Inflammatory macrophage treated with lipopolysaccharide for 1 hour (primary cell): ENCODE results near the gene EYA4.

Experiments
- DNase-seq, 2 donors: peaks; one replicate each; pipeline ENCODE4 v3.0.0-alpha.2; 2020 to 2022

Gene EYA4

GRCh38 chr6:133241086-133241900, at the start of gene EYA4:
EYA4 (plus strand) TSS chr6:133241357; CDS start chr6:133274781, 33,424 bp downstream.
- no peak for DNase-seq

DNA sequence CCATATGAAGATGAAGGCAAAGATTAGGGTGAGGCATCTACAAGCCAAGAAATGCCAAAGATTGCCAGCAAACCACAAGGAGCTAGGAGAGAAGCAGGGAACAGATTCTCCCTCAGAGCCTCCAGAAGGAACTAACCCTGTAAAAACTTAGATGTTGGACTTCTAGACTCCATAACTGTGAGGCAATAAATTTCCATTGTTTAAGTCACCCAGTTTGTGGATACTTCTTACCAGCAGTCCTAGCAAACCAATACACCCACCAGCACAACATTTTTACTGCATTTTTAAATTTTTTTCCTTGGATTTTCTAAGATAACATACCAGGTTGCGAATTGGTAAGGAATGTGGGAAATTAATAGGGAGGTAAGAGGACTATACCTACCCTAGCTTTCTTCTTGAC, 47.8 kb upstream of the EYA4 start:
- DNase-seq = no peak

DNA sequence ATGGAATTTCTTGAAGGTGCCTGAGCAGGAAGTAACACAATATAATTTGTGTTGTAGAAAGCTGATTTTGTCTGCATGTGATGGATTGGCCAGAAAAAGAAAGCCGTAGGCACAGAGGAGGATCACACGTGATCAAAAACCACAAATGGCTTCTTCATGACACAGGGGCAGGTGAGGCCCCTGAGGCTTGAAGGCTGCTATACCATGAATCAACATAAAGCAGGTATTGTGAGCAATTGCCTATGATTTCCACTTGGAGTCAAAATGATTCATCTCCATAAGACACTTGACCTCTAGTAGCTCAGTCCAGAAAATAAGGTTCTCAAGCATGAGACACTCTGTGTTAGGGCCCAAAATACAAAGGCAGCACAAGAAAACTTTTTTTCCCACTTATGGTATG, 42.4 kb upstream of the EYA4 start:
- DNase-seq = no peak

DNA sequence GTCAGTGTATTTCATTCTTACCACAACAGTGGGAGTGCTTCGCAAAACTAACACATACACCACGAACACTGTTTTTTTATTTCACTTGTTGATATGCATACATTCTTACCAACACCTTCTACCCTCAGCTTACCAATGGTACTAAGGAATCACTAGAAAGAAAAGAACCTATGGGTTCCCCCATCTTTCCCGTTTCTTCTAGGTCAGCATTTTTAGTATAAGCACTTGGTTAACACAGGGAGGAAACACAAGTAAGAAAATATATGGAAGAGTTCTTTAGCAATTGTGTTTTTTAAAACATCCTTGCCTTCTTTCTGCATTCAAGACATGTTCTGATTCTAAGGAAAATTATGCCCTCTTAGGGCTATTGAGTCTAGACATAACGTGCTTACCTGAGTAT, 39.9 kb upstream of the EYA4 start:
- DNase-seq = no peak

GRCh38 chr6:133202610-133203343, 38.4 kb upstream of the EYA4 start:
- DNase-seq = no peak

DNA sequence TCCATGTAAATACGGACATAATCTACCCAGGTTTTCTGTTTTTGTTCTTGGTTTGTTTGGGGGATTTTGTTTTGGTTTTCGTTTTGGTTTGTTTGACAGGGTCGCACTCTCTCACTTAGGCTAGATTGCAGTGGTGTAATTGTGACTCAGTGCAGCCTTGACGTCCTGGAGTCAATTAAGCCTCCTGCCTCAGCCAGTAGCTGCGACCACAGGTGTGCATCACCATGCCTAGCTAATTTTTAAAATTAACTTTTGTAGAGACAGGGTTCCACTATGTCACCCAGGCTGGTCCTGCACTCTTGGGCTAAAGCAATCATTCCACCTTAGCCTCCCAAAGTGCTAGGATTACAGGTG, 37.8 kb upstream of the EYA4 start:
- no peak for DNase-seq

GRCh38 chr6:133205304-133205703, 35.9 kb upstream of the EYA4 start:
- no peak for DNase-seq

- no peak for DNase-seq
Observed at GRCh38 chr6:133206942-133207341, 34.2 kb upstream of the EYA4 start.

GRCh38 chr6:133207754-133208153, 33.4 kb upstream of the EYA4 start:
- DNase-seq = no peak

DNA sequence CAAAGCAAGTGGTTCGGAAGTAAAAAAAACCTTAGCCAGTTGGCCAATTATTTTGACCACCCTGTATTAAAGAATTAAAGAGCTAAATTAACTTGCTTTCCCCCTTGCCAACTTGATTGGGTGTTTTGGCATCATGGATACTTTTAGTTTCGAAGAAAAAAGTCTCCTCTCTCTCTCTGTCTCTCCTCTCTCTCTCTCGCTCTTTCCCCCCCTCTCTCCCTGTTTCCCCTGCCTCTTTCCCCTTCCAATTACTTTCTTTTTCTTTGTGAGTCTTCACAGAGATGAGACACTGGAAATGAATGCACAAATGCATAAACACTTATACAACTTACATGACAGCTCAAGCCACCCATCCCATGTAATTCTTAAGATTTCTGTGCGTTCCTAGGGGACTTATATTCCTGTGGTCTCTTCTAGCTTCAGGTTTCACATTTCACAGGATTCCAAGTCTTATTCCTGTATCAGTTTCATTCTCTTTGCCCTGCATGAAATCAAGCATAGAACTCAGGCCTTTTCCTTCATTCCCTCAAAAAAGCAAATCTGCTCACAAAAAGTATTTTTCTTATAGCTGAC, 32.9 kb upstream of the EYA4 start:
- DNase-seq = no peak

GRCh38 chr6:133214267-133214666, 26.9 kb upstream of the EYA4 start:
- no peak for DNase-seq

GRCh38 chr6:133218852-133219251, 22.3 kb upstream of the EYA4 start:
- no peak for DNase-seq

DNA sequence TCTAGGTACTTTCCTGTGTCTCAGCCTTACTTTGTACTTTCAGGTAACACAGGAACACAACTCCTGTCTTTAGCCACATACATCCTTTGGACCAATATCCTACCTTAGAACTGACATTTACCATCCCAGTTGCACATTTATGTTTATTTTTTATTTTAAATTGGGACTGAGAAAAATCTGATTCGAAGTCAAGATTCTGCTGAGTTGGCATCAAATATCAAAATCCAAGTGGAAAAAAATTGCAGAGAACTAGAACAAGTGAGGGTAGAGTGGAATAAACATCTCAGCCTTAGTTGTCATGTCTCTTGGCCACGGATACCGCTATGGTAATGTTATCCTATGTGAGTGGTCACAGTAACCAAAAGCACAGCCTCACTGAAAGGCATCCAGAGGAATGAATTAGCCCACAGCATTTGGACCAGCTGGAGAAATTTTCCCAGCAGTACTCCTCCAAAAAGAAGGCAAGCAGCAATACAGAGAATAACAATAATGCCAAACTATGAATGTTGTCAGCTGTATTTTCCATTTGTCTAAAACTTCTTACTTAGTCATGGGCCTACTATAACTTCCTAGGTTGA, 17.6 kb upstream of the EYA4 start:
- no peak for DNase-seq

- DNase-seq = no peak
Observed at GRCh38 chr6:133225560-133225959, 15.6 kb upstream of the EYA4 start.

DNA sequence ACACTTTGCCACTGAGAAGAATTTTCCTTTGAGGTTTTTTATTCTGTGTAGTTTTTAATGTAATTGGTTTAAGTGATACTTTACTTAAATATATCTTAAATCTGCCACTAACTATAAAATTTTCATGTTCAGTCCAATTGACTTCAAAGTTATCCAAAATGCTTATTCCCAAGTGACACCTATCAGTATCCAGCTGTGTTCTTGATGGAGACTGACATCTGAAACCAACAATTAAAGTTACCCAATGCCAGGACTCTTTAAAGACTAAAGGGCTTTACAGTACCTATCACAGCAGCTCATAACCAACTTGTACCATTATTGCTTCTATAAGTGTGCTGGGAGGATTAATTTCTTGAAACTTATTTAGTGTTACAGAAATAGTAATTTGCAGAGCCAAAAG, 13.8 kb upstream of the EYA4 start:
- DNase-seq = no peak

GRCh38 chr6:133230052-133230451, 11.1 kb upstream of the EYA4 start:
- no peak for DNase-seq

GRCh38 chr6:133235221-133235620, 5.9 kb upstream of the EYA4 start:
- no peak for DNase-seq

- DNase-seq = no peak
Observed at GRCh38 chr6:133236932-133237331, 4.2 kb upstream of the EYA4 start.

DNA sequence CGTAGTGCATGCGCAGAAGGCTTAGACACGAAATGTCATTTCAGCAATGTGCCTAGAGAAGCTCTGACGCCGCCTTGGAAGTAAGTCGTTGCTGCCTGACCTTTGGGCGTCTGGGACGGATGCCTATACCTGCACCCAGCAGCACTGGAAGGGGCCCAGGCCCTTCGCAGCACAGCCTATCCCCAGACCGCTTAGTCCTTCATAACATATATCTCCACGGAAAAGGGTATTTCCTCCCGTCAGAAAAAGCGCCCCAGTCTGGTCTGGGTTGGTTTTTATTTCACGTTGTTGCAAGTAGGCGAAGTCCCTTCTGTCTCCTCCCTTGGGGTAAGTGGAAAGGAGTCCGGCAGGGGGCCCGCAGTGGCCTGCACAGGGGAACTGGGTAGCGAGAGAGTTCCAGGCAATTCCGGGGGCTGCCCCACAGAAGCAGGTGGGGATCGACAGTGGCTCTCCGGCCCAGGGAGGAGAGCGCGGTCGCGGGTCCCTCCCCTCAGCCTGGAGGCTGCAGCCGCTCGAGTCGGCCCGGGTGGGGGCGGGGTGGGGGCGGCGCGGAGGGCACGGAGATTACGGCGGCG, 559 bp upstream of the EYA4 start:
- DNase-seq = no peak

DNA sequence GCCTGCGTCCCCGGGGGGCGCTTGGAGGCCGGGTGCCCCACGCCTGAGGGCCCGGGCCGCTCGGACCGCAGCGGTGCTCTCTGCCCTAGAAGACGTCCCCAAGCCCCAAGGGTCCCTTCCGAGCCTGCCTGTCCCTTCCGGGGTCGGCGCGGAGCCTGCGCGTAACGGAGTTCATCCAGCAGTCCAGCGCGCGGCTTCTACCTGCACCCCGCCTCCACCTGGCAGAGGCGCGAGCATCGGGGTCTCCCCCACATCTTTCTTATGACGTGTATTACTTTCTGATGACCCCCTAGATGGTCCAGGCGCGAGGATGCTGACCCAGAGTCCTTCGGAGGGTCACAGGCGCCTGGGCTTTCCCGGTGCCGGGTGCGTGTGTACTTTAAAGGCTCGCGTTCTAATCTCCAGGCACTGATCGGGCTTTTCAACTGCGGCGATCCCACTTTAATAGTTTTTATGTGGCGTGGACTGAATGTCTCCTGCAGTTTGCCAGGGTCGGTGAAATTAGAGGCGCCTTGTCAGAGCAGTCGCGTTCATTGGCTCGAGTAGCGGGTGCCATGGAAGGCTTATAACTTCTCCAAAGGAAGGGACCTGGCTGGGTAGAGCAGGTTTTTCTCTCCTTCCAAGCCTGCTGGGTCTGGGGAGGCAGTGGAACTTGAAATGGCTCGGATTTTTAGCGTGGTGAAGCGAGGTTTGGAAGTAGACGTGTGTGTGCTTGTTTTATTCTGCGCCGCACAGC, 912 bp downstream of the EYA4 start:
- no peak for DNase-seq

DNA sequence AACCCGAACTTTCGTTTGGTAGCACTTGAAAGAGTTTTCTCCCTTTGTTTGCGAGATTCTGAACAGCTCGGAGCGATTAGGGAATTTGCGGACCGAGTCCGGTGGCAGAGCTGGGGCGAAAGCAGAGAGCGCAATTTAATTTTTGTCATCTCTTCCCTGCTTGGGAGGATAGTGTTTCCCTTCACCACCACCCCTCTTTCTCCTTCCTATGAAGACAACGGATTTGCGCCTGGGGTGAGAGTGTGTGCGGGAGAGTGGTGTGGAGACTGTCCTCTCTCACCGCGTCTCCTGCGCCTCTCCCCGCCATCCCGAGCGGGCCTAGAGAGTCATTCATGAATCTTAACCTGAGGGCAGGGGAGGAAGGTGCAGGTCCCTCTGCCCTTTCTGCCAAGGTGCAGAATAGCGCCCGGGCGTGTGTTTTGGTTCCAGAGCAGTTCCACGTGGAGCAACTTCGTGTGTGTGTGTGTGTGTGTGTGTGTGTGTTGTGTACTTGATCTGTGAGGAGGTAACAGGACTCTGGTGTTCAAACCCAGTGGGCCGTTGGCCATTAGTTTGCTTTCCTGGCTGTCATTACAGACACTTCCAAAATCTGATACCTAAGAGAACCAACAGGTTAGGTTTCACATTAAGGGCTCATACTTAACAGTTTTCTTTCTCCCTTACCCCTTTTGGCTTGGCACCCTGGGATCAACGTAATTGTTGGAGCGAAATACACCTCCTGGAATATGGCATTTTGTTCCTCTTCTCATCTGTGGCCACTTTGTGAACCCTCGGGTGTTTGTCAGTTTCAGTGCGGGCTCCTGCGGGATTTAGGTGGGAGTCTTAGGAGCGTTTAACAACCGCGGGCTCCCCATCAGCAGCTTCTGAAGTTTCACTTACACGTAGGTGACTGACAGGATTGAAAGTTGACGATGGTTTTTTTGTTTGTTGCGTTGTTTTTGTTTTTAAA, 1.8 kb downstream of the EYA4 start:
- no peak for DNase-seq
